ENCODE measurements around the gene RERE. TPM values are rescaled to one million over a fixed set of nuclear protein-coding genes. Genes with fewer than 3 reads are reported as not detected.

RERE gene
- total and polyA plus RNA-seq, 2 experiments from 2014 or later = 39.8 to 62.8 TPM

GRCh38 chr1:8362701-8363101 lies 454.7 kb downstream of the RERE start:
- Histone ChIP-seq H3K4me2 (no peak overlapping the region), H3K27me3 (no peaks in the 10 kb centered on the region), H3K4me3 (no peak overlapping the region), H3K79me2 (peaks cover 51% of the 10 kb centered on the region), H3K9me3 (ENCODE audit: low read depth) (no peaks in the 10 kb centered on the region), H2AFZ (no peak overlapping the region), H3K4me1 (ENCODE audit: insufficient read depth) (peaks cover 26% of the 10 kb centered on the region), H4K20me1 (ENCODE audit: insufficient read depth, poor library complexity, severe bottlenecking) (peaks cover 40% of the 10 kb centered on the region), H3K27ac (no peak overlapping the region), H3K9me2 (replicated peaks; ENCODE audit: insufficient read depth) (no peaks in the 10 kb centered on the region), H3K36me3 (replicated peaks; ENCODE audit: insufficient read depth, low read depth) (no peaks in the 10 kb centered on the region)
- WGBS (ENCODE audit: low lambda C conversion rate, missing lambda C conversion rate) = 94% methylated on average over 13 of the region's 13 CpGs
- no peak for DNase-seq (ENCODE audit: low spot score)
- TF ChIP-seq EZH2phosphoT487 (IDR thresholded peaks at IDR 0.05; ENCODE audit: low read depth, severe bottlenecking, unreplicated experiment) (no peak), CTCF (IDR thresholded peaks at IDR 0.05; ENCODE audit: poor library complexity) (no peak), EZH2 (IDR thresholded peaks at IDR 0.05; ENCODE audit: borderline replicate concordance) (no peak)

- Histone ChIP-seq H3K79me2 (peaks cover 38% of the 10 kb centered on the region), H3K9me2 (replicated peaks; ENCODE audit: insufficient read depth) (no peaks in the 10 kb centered on the region), H4K20me1 (ENCODE audit: insufficient read depth, poor library complexity, severe bottlenecking) (peaks cover 34% of the 10 kb centered on the region), H3K4me1 (ENCODE audit: insufficient read depth) (peaks cover 17% of the 10 kb centered on the region), H3K27me3 (no peaks in the 10 kb centered on the region), H2AFZ (no peak overlapping the region), H3K9me3 (ENCODE audit: low read depth) (no peaks in the 10 kb centered on the region), H3K27ac (no peak overlapping the region), H3K4me3 (no peak overlapping the region), H3K36me3 (replicated peaks; ENCODE audit: insufficient read depth, low read depth) (no peaks in the 10 kb centered on the region), H3K4me2 (no peak overlapping the region)
- DNase-seq (ENCODE audit: low spot score) = no peak
- TF ChIP-seq CTCF (IDR thresholded peaks at IDR 0.05; ENCODE audit: poor library complexity) (no peak), EZH2phosphoT487 (IDR thresholded peaks at IDR 0.05; ENCODE audit: low read depth, severe bottlenecking, unreplicated experiment) (no peak), EZH2 (IDR thresholded peaks at IDR 0.05; ENCODE audit: borderline replicate concordance) (no peak)
- 90% methylated on average over 19 of the region's 21 CpGs for whole genome bisulfite sequencing (ENCODE audit: low lambda C conversion rate, missing lambda C conversion rate)
Observed at GRCh38 chr1:8361198-8361849, 456.1 kb downstream of the RERE start.

GRCh38 chr1:8360493-8361197 lies 456.8 kb downstream of the RERE start:
- 94% methylated on average over 9 of the region's 26 CpGs for WGBS (ENCODE audit: low lambda C conversion rate, missing lambda C conversion rate)
- no peak for DNase-seq (ENCODE audit: low spot score)
- H3K4me1 ChIP-seq (ENCODE audit: insufficient read depth) = peaks cover 17% of the 10 kb centered on the region
- no peaks in the 10 kb centered on the region for H3K9me3 ChIP-seq (ENCODE audit: low read depth)
- no peaks in the 10 kb centered on the region for H3K9me2 ChIP-seq (replicated peaks; ENCODE audit: insufficient read depth)
- H3K27me3 ChIP-seq = no peaks in the 10 kb centered on the region
- no peaks in the 10 kb centered on the region for H3K36me3 ChIP-seq (replicated peaks; ENCODE audit: insufficient read depth, low read depth)
- H3K27ac ChIP-seq = no peak overlapping the region
- H4K20me1 ChIP-seq (ENCODE audit: insufficient read depth, poor library complexity, severe bottlenecking) = peaks cover 30% of the 10 kb centered on the region
- no peak for TF ChIP-seq EZH2phosphoT487 (IDR thresholded peaks at IDR 0.05; ENCODE audit: low read depth, severe bottlenecking, unreplicated experiment)
- TF ChIP-seq EZH2 (IDR thresholded peaks at IDR 0.05; ENCODE audit: borderline replicate concordance) = no peak
- no peak for TF ChIP-seq CTCF (IDR thresholded peaks at IDR 0.05; ENCODE audit: poor library complexity)
- no peak overlapping the region for H3K4me3 ChIP-seq
- no peak overlapping the region for H3K4me2 ChIP-seq
- H3K79me2 ChIP-seq = peaks cover 31% of the 10 kb centered on the region
- H2AFZ ChIP-seq = no peak overlapping the region

Data from hepatocyte (in vitro differentiated cells).